Measurements from ENCODE around the gene AEBP1.

The AEBP1 gene

GRCh38 chr7:44103923-44104859, at the start of gene AEBP1:
TSS of gene AEBP1 (plus strand) at chr7:44104345. CDS start at chr7:44104666, 321 bp downstream.
- peak; percentile 25 for DNase-seq

- DNase-seq = no peak
These were observed 47.5 kb upstream of the AEBP1 start for GRCh38 chr7:44056681-44057080.

GRCh38 chr7:44057181-44057848, 46.8 kb upstream of the AEBP1 start:
- no peak for DNase-seq

GRCh38 chr7:44057849-44058758, 46.0 kb upstream of the AEBP1 start:
- no peak for DNase-seq

- DNase-seq = no peak
These were observed 45.4 kb upstream of the AEBP1 start for GRCh38 chr7:44058759-44059218.

GRCh38 chr7:44059219-44060090, 44.7 kb upstream of the AEBP1 start:
- no peak for DNase-seq

- DNase-seq = no peak
These were observed 43.8 kb upstream of the AEBP1 start for GRCh38 chr7:44060091-44060947.

- DNase-seq = no peak
These were observed 43.0 kb upstream of the AEBP1 start for GRCh38 chr7:44060948-44061644.

GRCh38 chr7:44061645-44062179, 42.4 kb upstream of the AEBP1 start:
- DNase-seq = no peak

GRCh38 chr7:44062180-44062902, 41.8 kb upstream of the AEBP1 start:
- no peak for DNase-seq

- no peak for DNase-seq
These were observed 41.2 kb upstream of the AEBP1 start for GRCh38 chr7:44062903-44063295.

GRCh38 chr7:44063547-44063893, 40.6 kb upstream of the AEBP1 start:
- no peak for DNase-seq

GRCh38 chr7:44063894-44064651, 40.1 kb upstream of the AEBP1 start:
- no peak for DNase-seq

GRCh38 chr7:44064791-44065430, 39.2 kb upstream of the AEBP1 start:
- no peak for DNase-seq

- DNase-seq = no peak
These were observed 38.6 kb upstream of the AEBP1 start, which contains the start of gene PGAM2 for GRCh38 chr7:44065431-44066110. TSS of gene PGAM2 (minus strand) at chr7:44065567. CDS start at chr7:44065529, 38 bp downstream.

- DNase-seq = no peak
These were observed 38.1 kb upstream of the AEBP1 start for GRCh38 chr7:44066111-44066460.

- no peak for DNase-seq
These were observed 37.6 kb upstream of the AEBP1 start for GRCh38 chr7:44066494-44067063.
